Activated T-helper 1 cell treated with Interleukin-2 at 50 U/mL for 16 hours (primary cell): ENCODE data around the gene NEDD4.
"Not testable (repeated sequence)": the region's sequence is repeated elsewhere in the genome, so short reads cannot be mapped to it uniquely, and the experiment has no call there.

ENCODE experiments used
- DNase-seq: peaks from one replicate; pipeline ENCODE4 v3.0.0-alpha.2; 2020; ENCODE audit warnings: low read depth

The NEDD4 gene

GRCh38 chr15:55993111-55993803 lies at the start of gene NEDD4:
TSS of gene NEDD4 (minus strand) at chr15:55993612. CDS start at chr15:55993555, 57 bp downstream.
- DNase-seq: peak; percentile 64

- DNase-seq: no peak
Measured at GRCh38 chr15:56042498-56042897, 49.1 kb upstream of the NEDD4 start.

GRCh38 chr15:56042031-56042430 lies 48.6 kb upstream of the NEDD4 start:
- DNase-seq: no peak

GRCh38 chr15:56040081-56041035 lies 46.9 kb upstream of the NEDD4 start:
- DNase-seq: no peak

GRCh38 chr15:56038707-56039106 lies 45.3 kb upstream of the NEDD4 start:
- DNase-seq: no peak

- no peak for DNase-seq
Measured at GRCh38 chr15:56038015-56038414, 44.6 kb upstream of the NEDD4 start.

GRCh38 chr15:56036546-56037067 lies 43.2 kb upstream of the NEDD4 start:
- no peak for DNase-seq

GRCh38 chr15:56035166-56035565 lies 41.8 kb upstream of the NEDD4 start:
- no peak for DNase-seq

GRCh38 chr15:56034514-56034913 lies 41.1 kb upstream of the NEDD4 start:
- DNase-seq: no peak

- no peak for DNase-seq
Measured at GRCh38 chr15:56032373-56032772, 39.0 kb upstream of the NEDD4 start.

- no peak for DNase-seq
Measured at GRCh38 chr15:56031836-56032235, 38.4 kb upstream of the NEDD4 start.

- DNase-seq: no peak
Measured at GRCh38 chr15:56031402-56031801, 38.0 kb upstream of the NEDD4 start.

GRCh38 chr15:56028430-56028829 lies 35.0 kb upstream of the NEDD4 start:
- DNase-seq: no peak

GRCh38 chr15:56023160-56023559 lies 29.7 kb upstream of the NEDD4 start:
- not testable (repeated sequence) for DNase-seq

GRCh38 chr15:56019819-56020486 lies 26.5 kb upstream of the NEDD4 start:
- DNase-seq: no peak

- no peak for DNase-seq
Measured at GRCh38 chr15:56019060-56019793, 25.8 kb upstream of the NEDD4 start.

GRCh38 chr15:56017920-56018319 lies 24.5 kb upstream of the NEDD4 start:
- no peak for DNase-seq

- DNase-seq: no peak
Measured at GRCh38 chr15:56017511-56017910, 24.1 kb upstream of the NEDD4 start.

- DNase-seq: no peak
Measured at GRCh38 chr15:56016281-56016680, 22.9 kb upstream of the NEDD4 start.

- no peak for DNase-seq
Measured at GRCh38 chr15:56014677-56015076, 21.3 kb upstream of the NEDD4 start.

GRCh38 chr15:56007053-56007452 lies 13.6 kb upstream of the NEDD4 start:
- DNase-seq: not testable (repeated sequence)

GRCh38 chr15:56006371-56006770 lies 13.0 kb upstream of the NEDD4 start:
- not testable (repeated sequence) for DNase-seq
